ENCODE measurements around the gene TLE3. TPM values are rescaled to one million over a fixed set of nuclear protein-coding genes. Genes with fewer than 3 reads are reported as not detected.

Gene TLE3
- polyA plus RNA-seq, 1 of the 3 experiments (the other 2 are of a cell fraction) = 14.7 TPM

DNA sequence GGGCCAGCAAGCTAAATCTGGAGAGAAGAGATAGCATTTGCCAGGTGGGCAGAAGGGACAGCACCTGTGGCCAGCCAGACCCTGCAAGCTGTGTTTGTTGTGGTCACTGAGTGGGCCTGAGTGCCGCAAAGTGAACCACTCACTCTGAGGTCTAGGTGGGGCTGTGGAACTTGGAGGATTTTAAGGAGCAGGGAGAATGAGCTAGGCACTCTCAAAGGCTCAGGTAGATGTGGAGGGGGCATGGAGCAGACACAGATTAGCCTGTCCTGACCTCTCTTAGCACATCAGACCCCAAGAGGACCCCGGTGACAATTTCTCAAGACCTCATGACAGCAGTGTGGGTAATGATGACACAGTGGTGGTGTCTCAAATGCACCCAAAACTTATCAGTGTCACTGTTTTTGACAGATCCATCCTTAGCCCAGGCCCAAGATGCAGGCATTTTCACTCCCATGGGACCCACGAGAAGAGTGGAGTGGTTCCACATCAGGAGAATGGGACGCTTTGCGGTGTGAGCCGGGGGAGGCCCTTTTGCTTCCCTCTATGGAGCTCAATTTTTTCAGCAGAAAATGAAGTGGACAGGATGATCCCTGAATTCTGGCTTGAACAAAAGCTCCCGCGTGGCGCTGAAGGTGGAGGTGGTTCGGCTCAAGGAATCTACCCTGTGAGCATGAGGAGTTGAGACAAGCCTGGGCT is 43.8 kb upstream of the TLE3 start:
- TF ChIP-seq, protein P1, sequence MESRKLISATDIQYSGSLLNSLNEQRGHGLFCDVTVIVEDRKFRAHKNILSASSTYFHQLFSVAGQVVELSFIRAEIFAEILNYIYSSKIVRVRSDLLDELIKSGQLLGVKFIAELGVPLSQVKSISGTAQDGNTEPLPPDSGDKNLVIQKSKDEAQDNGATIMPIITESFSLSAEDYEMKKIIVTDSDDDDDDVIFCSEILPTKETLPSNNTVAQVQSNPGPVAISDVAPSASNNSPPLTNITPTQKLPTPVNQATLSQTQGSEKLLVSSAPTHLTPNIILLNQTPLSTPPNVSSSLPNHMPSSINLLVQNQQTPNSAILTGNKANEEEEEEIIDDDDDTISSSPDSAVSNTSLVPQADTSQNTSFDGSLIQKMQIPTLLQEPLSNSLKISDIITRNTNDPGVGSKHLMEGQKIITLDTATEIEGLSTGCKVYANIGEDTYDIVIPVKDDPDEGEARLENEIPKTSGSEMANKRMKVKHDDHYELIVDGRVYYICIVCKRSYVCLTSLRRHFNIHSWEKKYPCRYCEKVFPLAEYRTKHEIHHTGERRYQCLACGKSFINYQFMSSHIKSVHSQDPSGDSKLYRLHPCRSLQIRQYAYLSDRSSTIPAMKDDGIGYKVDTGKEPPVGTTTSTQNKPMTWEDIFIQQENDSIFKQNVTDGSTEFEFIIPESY (IDR thresholded peaks at IDR 0.05; ENCODE audit: borderline replicate concordance, low read depth) = no peak
- TF ChIP-seq TEAD4 (IDR thresholded peaks at IDR 0.05; ENCODE audit: borderline replicate concordance, insufficient read depth) = no peak
- no peak for TF ChIP-seq FOXM1 (IDR thresholded peaks at IDR 0.05; ENCODE audit: low read depth)
- TF ChIP-seq CTCF (IDR thresholded peaks at IDR 0.05) = no peak
- no peak for TF ChIP-seq SMC3 (IDR thresholded peaks at IDR 0.05; ENCODE audit: low read depth, low read length)
- no peak for TF ChIP-seq JUND (IDR thresholded peaks at IDR 0.05)
- H4K20me1 ChIP-seq (ENCODE audit: insufficient read depth) = no peaks in the 10 kb centered on the region
- CTCF ChIA-PET = interaction anchor here (1.4 to 3.1 kb wide), 2 partner anchors 11 to 44 kb away, joined by 3 to 15 read pairs; no protein-coding TSS in a partner anchor
- no peaks in the 10 kb centered on the region for H3K9me3 ChIP-seq
- H3F3A ChIP-seq (replicated peaks; ENCODE audit: insufficient read depth) = no peaks in the 10 kb centered on the region
- POLR2A ChIA-PET = no interaction called here
- H3K4me2 ChIP-seq = no peak overlapping the region
- H3K79me2 ChIP-seq (ENCODE audit: insufficient read depth) = no peaks in the 10 kb centered on the region
- H3K27ac ChIP-seq (ENCODE audit: low read depth in 2 of 2, low read length in 1 of 2) = no peak overlapping the region
- no peak overlapping the region; the same call in 1 of the 2 replicates for H2AFZ ChIP-seq (ENCODE audit: low read depth)
- H3K9ac ChIP-seq = no peak overlapping the region
- no peaks in the 10 kb centered on the region for H3K9me2 ChIP-seq
- peaks cover 0 to 4% of the 10 kb centered on the region in 2 experiments; a peak in 2 of 4 replicates for H3K4me1 ChIP-seq (ENCODE audit: control insufficient read depth in 1 of 2, insufficient read depth in 2 of 2, low read depth in 1 of 2, low read length in 1 of 2)
- H3K27me3 ChIP-seq (ENCODE audit: insufficient read depth) = no peaks in the 10 kb centered on the region
- no peak overlapping the region for H3K4me3 ChIP-seq (ENCODE audit: low read depth in 2 of 2, low read length in 1 of 2)
- DNase-seq = no peak
- H3K36me3 ChIP-seq (replicated peaks in 1 of 2; ENCODE audit: control insufficient read depth in 1 of 2, insufficient read depth in 2 of 2, low read length in 1 of 2) = no peaks in the 10 kb centered on the region
- WGBS (ENCODE audit: low lambda C conversion rate) = 98% methylated on average over 10 of the region's 10 CpGs

GRCh38 chr15:70140543-70141375 is 43.0 kb upstream of the TLE3 start:
- Histone ChIP-seq H3F3A (replicated peaks; ENCODE audit: insufficient read depth) (no peaks in the 10 kb centered on the region), H3K9me3 (no peaks in the 10 kb centered on the region), H3K4me2 (no peak overlapping the region), H3K4me3 (ENCODE audit: low read depth in 2 of 2, low read length in 1 of 2) (no peak overlapping the region), H3K9me2 (no peaks in the 10 kb centered on the region), H3K79me2 (ENCODE audit: insufficient read depth) (no peaks in the 10 kb centered on the region), H4K20me1 (ENCODE audit: insufficient read depth) (no peaks in the 10 kb centered on the region), H3K9ac (no peak overlapping the region), H3K4me1 (ENCODE audit: control insufficient read depth in 1 of 2, insufficient read depth in 2 of 2, low read depth in 1 of 2, low read length in 1 of 2) (peaks cover 0 to 4% of the 10 kb centered on the region in 2 experiments; a peak in 2 of 4 replicates), H3K27me3 (ENCODE audit: insufficient read depth) (no peaks in the 10 kb centered on the region), H2AFZ (ENCODE audit: low read depth) (no peak overlapping the region; the same call in 1 of the 2 replicates), H3K36me3 (replicated peaks in 1 of 2; ENCODE audit: control insufficient read depth in 1 of 2, insufficient read depth in 2 of 2, low read length in 1 of 2) (no peaks in the 10 kb centered on the region), H3K27ac (ENCODE audit: low read depth in 2 of 2, low read length in 1 of 2) (no peak overlapping the region)
- ChIA-PET CTCF (interaction anchor here (1.1 to 3.1 kb wide), 2 partner anchors 12 to 14 kb away, joined by 3 to 15 read pairs; no protein-coding TSS in a partner anchor), POLR2A (no interaction called here)
- TF ChIP-seq RAD21 (IDR thresholded peaks at IDR 0.05; ENCODE audit: low read length) (no peak), GATA2 (CRISPR knock-in tag; IDR thresholded peaks at IDR 0.05) (no peak), CHD2 (IDR thresholded peaks at IDR 0.05; ENCODE audit: low read length, partially characterized antibody) (no peak)
- TF ChIP-seq, protein P2, sequence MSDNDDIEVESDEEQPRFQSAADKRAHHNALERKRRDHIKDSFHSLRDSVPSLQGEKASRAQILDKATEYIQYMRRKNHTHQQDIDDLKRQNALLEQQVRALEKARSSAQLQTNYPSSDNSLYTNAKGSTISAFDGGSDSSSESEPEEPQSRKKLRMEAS (IDR thresholded peaks at IDR 0.05; ENCODE audit: low read depth) = no peak
- WGBS (ENCODE audit: low lambda C conversion rate) = 61% methylated on average over 12 of the region's 12 CpGs
- no peak for DNase-seq
